ENCODE measurements around the gene WWOX. TPM values are rescaled to one million over a fixed set of nuclear protein-coding genes. Genes with fewer than 3 reads are reported as not detected.

WWOX gene
- polyA plus RNA-seq, 1 donor (not counting 4 experiments of a cell fraction or from before 2014, with no cell fraction given): 5.1 TPM

GRCh38 chr16:78494674-78495073 is 395.2 kb downstream of the WWOX start:
- Histone ChIP-seq H4K20me1 (ENCODE audit: control insufficient read depth, extremely low read depth, insufficient read depth, low read length) (no peaks in the 10 kb centered on the region), H3K27me3 (ENCODE audit: control insufficient read depth, extremely low read depth, insufficient read depth, low read length) (no peaks in the 10 kb centered on the region), H3K9me3 (ENCODE audit: control insufficient read depth, low read depth, low read length) (no peaks in the 10 kb centered on the region), H3K4me1 (ENCODE audit: control insufficient read depth, extremely low read depth, insufficient read depth, low read length) (no peaks in the 10 kb centered on the region), H3K79me2 (ENCODE audit: control insufficient read depth, insufficient read depth, low read length) (no peaks in the 10 kb centered on the region), H3K27ac (ENCODE audit: control insufficient read depth, insufficient read depth, low read length) (no peak overlapping the region), H3K9ac (ENCODE audit: control insufficient read depth, extremely low read depth, insufficient read depth, low read length) (no peak overlapping the region), H3K9me1 (ENCODE audit: control insufficient read depth, extremely low read depth, insufficient read depth, low read length) (no peaks in the 10 kb centered on the region), H3K4me2 (ENCODE audit: control insufficient read depth, extremely low read depth, insufficient read depth, low read depth, low read length) (no peak overlapping the region), H3K36me3 (ENCODE audit: control insufficient read depth in 2 of 2, extremely low read depth in 1 of 2, insufficient read depth in 2 of 2, low read length in 2 of 2) (no peaks in the 10 kb centered on the region), H3K4me3 (ENCODE audit: control insufficient read depth in 2 of 3, extremely low read depth in 1 of 3, insufficient read depth in 2 of 3, low read depth in 1 of 3, low read length in 3 of 3) (no peak overlapping the region), H2AFZ (ENCODE audit: control insufficient read depth, low read length) (no peak overlapping the region)
- dilution Hi-C loops (cut with MboI; ENCODE audit: extremely low pct_ligation_motif_present, low sequenced_read_pairs): no loop called here
- no peak for DNase-seq (ENCODE audit: low read depth, low spot score)
- TF ChIP-seq, protein P1, sequence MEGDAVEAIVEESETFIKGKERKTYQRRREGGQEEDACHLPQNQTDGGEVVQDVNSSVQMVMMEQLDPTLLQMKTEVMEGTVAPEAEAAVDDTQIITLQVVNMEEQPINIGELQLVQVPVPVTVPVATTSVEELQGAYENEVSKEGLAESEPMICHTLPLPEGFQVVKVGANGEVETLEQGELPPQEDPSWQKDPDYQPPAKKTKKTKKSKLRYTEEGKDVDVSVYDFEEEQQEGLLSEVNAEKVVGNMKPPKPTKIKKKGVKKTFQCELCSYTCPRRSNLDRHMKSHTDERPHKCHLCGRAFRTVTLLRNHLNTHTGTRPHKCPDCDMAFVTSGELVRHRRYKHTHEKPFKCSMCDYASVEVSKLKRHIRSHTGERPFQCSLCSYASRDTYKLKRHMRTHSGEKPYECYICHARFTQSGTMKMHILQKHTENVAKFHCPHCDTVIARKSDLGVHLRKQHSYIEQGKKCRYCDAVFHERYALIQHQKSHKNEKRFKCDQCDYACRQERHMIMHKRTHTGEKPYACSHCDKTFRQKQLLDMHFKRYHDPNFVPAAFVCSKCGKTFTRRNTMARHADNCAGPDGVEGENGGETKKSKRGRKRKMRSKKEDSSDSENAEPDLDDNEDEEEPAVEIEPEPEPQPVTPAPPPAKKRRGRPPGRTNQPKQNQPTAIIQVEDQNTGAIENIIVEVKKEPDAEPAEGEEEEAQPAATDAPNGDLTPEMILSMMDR (optimal IDR thresholded peaks at IDR 0.05 in 1 of 3, IDR thresholded peaks at IDR 0.05 in 1 of 3, conservative IDR thresholded peaks at IDR 0.05 in 1 of 3; ENCODE audit: extremely low read depth in 1 of 3, insufficient read depth in 2 of 3, low read length in 3 of 3): no peak
- TF ChIP-seq EZH2 (IDR thresholded peaks at IDR 0.05; ENCODE audit: low read length): no peak
- FAIRE-seq: no peak

GRCh38 chr16:78496189-78496588 is 396.7 kb downstream of the WWOX start:
- Histone ChIP-seq H3K9me1 (ENCODE audit: control insufficient read depth, extremely low read depth, insufficient read depth, low read length) (no peaks in the 10 kb centered on the region), H3K27ac (ENCODE audit: control insufficient read depth, insufficient read depth, low read length) (no peak overlapping the region), H3K36me3 (ENCODE audit: control insufficient read depth in 2 of 2, extremely low read depth in 1 of 2, insufficient read depth in 2 of 2, low read length in 2 of 2) (no peaks in the 10 kb centered on the region), H2AFZ (ENCODE audit: control insufficient read depth, low read length) (no peak overlapping the region), H3K79me2 (ENCODE audit: control insufficient read depth, insufficient read depth, low read length) (no peaks in the 10 kb centered on the region), H4K20me1 (ENCODE audit: control insufficient read depth, extremely low read depth, insufficient read depth, low read length) (no peaks in the 10 kb centered on the region), H3K4me3 (ENCODE audit: control insufficient read depth in 2 of 3, extremely low read depth in 1 of 3, insufficient read depth in 2 of 3, low read depth in 1 of 3, low read length in 3 of 3) (no peak overlapping the region), H3K27me3 (ENCODE audit: control insufficient read depth, extremely low read depth, insufficient read depth, low read length) (no peaks in the 10 kb centered on the region), H3K9ac (ENCODE audit: control insufficient read depth, extremely low read depth, insufficient read depth, low read length) (no peak overlapping the region), H3K4me1 (ENCODE audit: control insufficient read depth, extremely low read depth, insufficient read depth, low read length) (no peaks in the 10 kb centered on the region), H3K9me3 (ENCODE audit: control insufficient read depth, low read depth, low read length) (no peaks in the 10 kb centered on the region), H3K4me2 (ENCODE audit: control insufficient read depth, extremely low read depth, insufficient read depth, low read depth, low read length) (no peak overlapping the region)
- dilution Hi-C loops (cut with MboI; ENCODE audit: extremely low pct_ligation_motif_present, low sequenced_read_pairs): no loop called here
- DNase-seq (ENCODE audit: low read depth, low spot score): no peak
- no peak for FAIRE-seq
- TF ChIP-seq, protein P1 (optimal IDR thresholded peaks at IDR 0.05 in 1 of 3, IDR thresholded peaks at IDR 0.05 in 1 of 3, conservative IDR thresholded peaks at IDR 0.05 in 1 of 3; ENCODE audit: extremely low read depth in 1 of 3, insufficient read depth in 2 of 3, low read length in 3 of 3): no peak
- no peak for TF ChIP-seq EZH2 (IDR thresholded peaks at IDR 0.05; ENCODE audit: low read length)

All from keratinocyte (primary cell).